Left lung (tissue), 10 donors: Measurements from ENCODE around the gene NOTCH4. TPM values are rescaled to one million over a fixed set of nuclear protein-coding genes. Genes with fewer than 3 reads are reported as not detected.

ENCODE experiments used
- ATAC-seq: fragments of 200-7000 bp; cut with Tn5 transposase; one replicate; pipeline ENCODE4 v1.9.1; 2020; ENCODE audit warnings: moderate library complexity
- DNase-seq, 4 donors: peaks; one replicate each; pipeline ENCODE4 v3.0.0-alpha.2; 2013 to 2020
- H3K27ac ChIP-seq, 2 donors: fragments of 200-600 bp; sonication (generic) in 1 of 2; one replicate each; pipeline versions ENCODE4 v1.5.0 to v1.8.0; 2020 to 2021
- H3K27me3 ChIP-seq, 2 donors: fragments of 200-600 bp; sonication (generic) in 1 of 2; one replicate each; pipeline versions ENCODE4 v1.5.0 to v1.8.0; 2020 to 2021
- H3K36me3 ChIP-seq, 2 donors: fragments of 200-600 bp; sonication (generic) in 1 of 2; one replicate each; pipeline versions ENCODE4 v1.5.0 to v1.8.0; 2020 to 2021
- H3K4me1 ChIP-seq, 2 donors: fragments of 200-600 bp; one replicate each; pipeline ENCODE4 v1.8.0; 2021
- H3K4me3 ChIP-seq, 2 donors: fragments of 200-600 bp; sonication (generic) in 1 of 2; one replicate each; pipeline versions ENCODE4 v1.5.0 to v1.8.0; 2020 to 2021; ENCODE audit warnings: mild to moderate bottlenecking in 1 of 2
- H3K9me3 ChIP-seq, 2 donors: fragments of 200-600 bp; sonication (generic) in 1 of 2; one replicate each; pipeline versions ENCODE4 v1.5.0 to v1.8.0; 2020 to 2021
- CTCF ChIP-seq, 2 donors: fragments of 200-600 bp; sonication (generic) in 1 of 2; IDR thresholded peaks; one replicate each; pipeline versions ENCODE4 v1.5.0 to v1.8.0; 2021; ENCODE audit warnings: antibody characterized with exemption in 2 of 2
- intact Hi-C, 2 donors: fragments of 100-400 bp; cut with DNase I; formaldehyde crosslinking; loops; one replicate each; pipeline versions ENCODE4 v1.11.2 to v1.14.2; 2022
- polyA plus RNA-seq, 6 donors: library from polyadenylated mRNA; unstranded; fragments of 120-200 nt; gene quantifications; one replicate each; pipeline ENCODE4 v1.2.1, GENCODE V29; 2013; ENCODE audit not compliant: insufficient read length in 6 of 6
- total RNA-seq, 2 donors: library from RNA; stranded (reverse); fragmentation: NEBNext Ultra II Directional; extraction: Animal tissue kit (Norgen Biotek cat#: 25700); gene quantifications; one replicate each; pipeline ENCODE4 v1.2.1, GENCODE V29; 2021
- donor health status: DM: no; HTN: yes; CAD: no.
- donor health status: DM: no; HTN: no; CAD: no.

Gene NOTCH4
- total and polyA plus RNA-seq, 8 donors: 37.0 to 58.4 (median 50.7) TPM

- Histone ChIP-seq H3K27ac (peak overlapping the region; percentile 51 to 57), H3K9me3 (no peaks in the 10 kb centered on the region), H3K4me3 (no peak overlapping the region), H3K27me3 (peaks cover 0 to 9% of the 10 kb centered on the region in 2 donors), H3K4me1 (no peaks in the 10 kb centered on the region), H3K36me3 (peaks cover 0 to 26% of the 10 kb centered on the region in 2 donors)
- TF ChIP-seq CTCF (IDR thresholded peaks at IDR 0.05): no peak
- ATAC-seq: no peak
- intact Hi-C loops: no loop called here
- peak in 1 of 4 donors; percentile 29 for DNase-seq
Observed at GRCh38 chr6:32163559-32164258, 60.2 kb downstream of the NOTCH4 start.

GRCh38 chr6:32158052-32158451 is 65.8 kb downstream of the NOTCH4 start:
- Histone ChIP-seq H3K27me3 (peaks cover 3 to 43% of the 10 kb centered on the region in 2 donors), H3K4me1 (peaks cover 10 to 23% of the 10 kb centered on the region in 2 donors), H3K4me3 (no peak overlapping the region), H3K27ac (no peak overlapping the region), H3K9me3 (no peaks in the 10 kb centered on the region), H3K36me3 (peaks cover 0 to 14% of the 10 kb centered on the region in 2 donors)
- intact Hi-C loops: no loop called here
- no peak for ATAC-seq
- no peak for TF ChIP-seq CTCF (IDR thresholded peaks at IDR 0.05)
- DNase-seq: no peak

- ATAC-seq: no peak
- intact Hi-C loops: no loop called here
Observed at GRCh38 chr6:32156891-32157290, 67.0 kb downstream of the NOTCH4 start.

GRCh38 chr6:32154514-32155161 is 69.2 kb downstream of the NOTCH4 start:
- Histone ChIP-seq H3K9me3 (no peaks in the 10 kb centered on the region), H3K4me1 (peaks cover 15 to 45% of the 10 kb centered on the region in 2 donors), H3K27ac (peak overlapping the region; percentile 74 to 80), H3K36me3 (peaks cover 0 to 14% of the 10 kb centered on the region in 2 donors), H3K4me3 (peak overlapping the region; percentile 47 to 62), H3K27me3 (peaks cover 23 to 77% of the 10 kb centered on the region in 2 donors)
- peak; percentile 34 to 49 for TF ChIP-seq CTCF (IDR thresholded peaks at IDR 0.05)
- ATAC-seq (peak; percentile 78), DNase-seq (peak; percentile 48 to 83 (median 75))
- intact Hi-C loops: loop anchor here in 1 of 2 donors (5.0 kb wide), 1 partner anchor 37 kb away; no protein-coding TSS in a partner anchor

More at GRCh38 chr6:32156891-32157290, 67.0 kb downstream of the NOTCH4 start:
- no peak for TF ChIP-seq CTCF (IDR thresholded peaks at IDR 0.05)
- peaks cover 15 to 34% of the 10 kb centered on the region in 2 donors for H3K4me1 ChIP-seq
- no peaks in the 10 kb centered on the region for H3K9me3 ChIP-seq
- peaks cover 7 to 54% of the 10 kb centered on the region in 2 donors for H3K27me3 ChIP-seq
- peaks cover 0 to 14% of the 10 kb centered on the region in 2 donors for H3K36me3 ChIP-seq
- no peak for DNase-seq
- no peak overlapping the region for H3K4me3 ChIP-seq
- H3K27ac ChIP-seq: no peak overlapping the region
